Measurements from ENCODE around the gene CEMIP. TPM values are rescaled to one million over a fixed set of nuclear protein-coding genes. Genes with fewer than 3 reads are reported as not detected.

The CEMIP gene
- polyA plus RNA-seq, 3 donors, result not detected

DNA sequence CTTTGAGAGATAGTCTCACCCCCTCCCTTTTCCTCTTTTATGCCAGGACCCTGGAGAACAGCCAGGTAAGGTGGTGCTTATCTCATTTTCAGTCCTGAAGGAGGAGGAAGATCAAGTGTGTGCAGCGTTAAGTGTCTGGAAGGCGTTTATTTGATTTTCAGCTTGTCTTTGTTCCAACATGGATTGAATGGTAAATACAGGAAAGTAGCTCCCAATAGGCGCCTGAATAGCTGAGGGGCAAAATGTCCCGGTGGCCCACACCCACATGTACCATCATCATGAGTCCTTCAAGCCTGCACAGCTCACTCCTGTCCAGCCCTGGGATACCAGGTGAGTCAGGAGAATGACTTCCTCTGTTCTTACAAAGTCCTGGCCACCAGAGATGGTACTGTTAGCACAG is 73.5 kb downstream of the CEMIP start:
- Histone ChIP-seq H3K27me3 (ENCODE audit: control insufficient read depth in 2 of 2, insufficient read depth in 2 of 2, low read length in 2 of 2) (no peaks in the 10 kb centered on the region), H2AFZ (ENCODE audit: insufficient read depth, low read depth, low read length, poor library complexity, severe bottlenecking) (no peak overlapping the region), H3K79me2 (ENCODE audit: insufficient read depth, low read length) (no peaks in the 10 kb centered on the region), H3K9me3 (replicated peaks in 1 of 2; ENCODE audit: control insufficient read depth in 1 of 2, insufficient read depth in 1 of 2, low read length in 2 of 2) (no peaks in the 10 kb centered on the region), H3K4me1 (ENCODE audit: control insufficient read depth in 1 of 2, insufficient read depth in 2 of 2, low read length in 2 of 2) (no peaks in the 10 kb centered on the region), H3K27ac (ENCODE audit: low read depth in 1 of 2, low read length in 2 of 2) (no peak overlapping the region), H3K9ac (ENCODE audit: insufficient read depth, low read length, poor library complexity, severe bottlenecking) (no peak overlapping the region), H3K4me3 (replicated peaks in 1 of 3; ENCODE audit: low read depth in 2 of 3, low read length in 3 of 3) (no peak overlapping the region), H4K20me1 (ENCODE audit: insufficient read depth, low read length) (no peaks in the 10 kb centered on the region), H3K36me3 (replicated peaks in 1 of 2; ENCODE audit: control insufficient read depth in 1 of 2, insufficient read depth in 2 of 2, low read length in 2 of 2) (no peaks in the 10 kb centered on the region), H3K4me2 (replicated peaks; ENCODE audit: extremely low read depth, low read length, poor library complexity, severe bottlenecking) (no peak overlapping the region)
- Mint-ChIP-seq H3K9me3 (peaks cover 0 to 4% (median 0%) of the 10 kb centered on the region in 7 donors), H3K36me3 (no peaks in the 10 kb centered on the region), H3K27me3 (ENCODE audit: low read depth in 3 of 3) (peaks cover under 1 to 14% (median 8%) of the 10 kb centered on the region in 3 donors), H3K4me3 (no peak overlapping the region), H3K27ac (no peak overlapping the region), H3K4me1 (peaks cover 6% of the 10 kb centered on the region)
- intact Hi-C loops (cut with micrococcal nuclease), result no loop called here
- no CpG with 5 or more reads among the region's 4 CpGs for WGBS (ENCODE audit: insufficient coverage)
- TF ChIP-seq, protein P1, sequence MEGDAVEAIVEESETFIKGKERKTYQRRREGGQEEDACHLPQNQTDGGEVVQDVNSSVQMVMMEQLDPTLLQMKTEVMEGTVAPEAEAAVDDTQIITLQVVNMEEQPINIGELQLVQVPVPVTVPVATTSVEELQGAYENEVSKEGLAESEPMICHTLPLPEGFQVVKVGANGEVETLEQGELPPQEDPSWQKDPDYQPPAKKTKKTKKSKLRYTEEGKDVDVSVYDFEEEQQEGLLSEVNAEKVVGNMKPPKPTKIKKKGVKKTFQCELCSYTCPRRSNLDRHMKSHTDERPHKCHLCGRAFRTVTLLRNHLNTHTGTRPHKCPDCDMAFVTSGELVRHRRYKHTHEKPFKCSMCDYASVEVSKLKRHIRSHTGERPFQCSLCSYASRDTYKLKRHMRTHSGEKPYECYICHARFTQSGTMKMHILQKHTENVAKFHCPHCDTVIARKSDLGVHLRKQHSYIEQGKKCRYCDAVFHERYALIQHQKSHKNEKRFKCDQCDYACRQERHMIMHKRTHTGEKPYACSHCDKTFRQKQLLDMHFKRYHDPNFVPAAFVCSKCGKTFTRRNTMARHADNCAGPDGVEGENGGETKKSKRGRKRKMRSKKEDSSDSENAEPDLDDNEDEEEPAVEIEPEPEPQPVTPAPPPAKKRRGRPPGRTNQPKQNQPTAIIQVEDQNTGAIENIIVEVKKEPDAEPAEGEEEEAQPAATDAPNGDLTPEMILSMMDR (IDR thresholded peaks at IDR 0.05), result no peak
- DNase-seq, result no peak

DNA sequence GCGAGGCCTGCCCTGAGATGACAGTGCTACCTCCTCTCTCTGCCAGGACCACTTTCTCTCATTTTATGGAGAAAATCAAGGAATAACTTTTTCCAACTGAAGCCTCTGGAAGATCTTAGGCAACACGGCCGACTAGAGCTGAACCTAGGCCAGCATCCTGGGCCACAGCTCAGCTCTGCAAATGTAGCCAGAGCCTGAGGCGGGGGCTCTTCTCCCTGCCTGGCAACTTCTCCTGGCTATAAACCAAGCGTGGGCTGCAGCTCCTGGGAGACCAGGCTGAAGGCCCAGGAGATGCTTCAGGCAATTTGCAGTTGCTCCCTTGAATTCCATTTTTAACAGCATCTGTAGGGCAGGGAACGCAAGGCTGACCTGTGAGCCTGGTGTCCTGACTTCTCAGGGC is 74.9 kb downstream of the CEMIP start:
- no peak overlapping the region for H3K9ac ChIP-seq (ENCODE audit: insufficient read depth, low read length, poor library complexity, severe bottlenecking)
- H4K20me1 ChIP-seq (ENCODE audit: insufficient read depth, low read length), result no peaks in the 10 kb centered on the region
- WGBS (ENCODE audit: insufficient coverage), result 92% methylated on average over 6 of the region's 6 CpGs
- DNase-seq, result no peak
- H3K4me2 ChIP-seq (replicated peaks; ENCODE audit: extremely low read depth, low read length, poor library complexity, severe bottlenecking), result no peak overlapping the region
- peaks cover 6% of the 10 kb centered on the region for H3K4me1 Mint-ChIP-seq
- no peaks in the 10 kb centered on the region for H3K4me1 ChIP-seq (ENCODE audit: control insufficient read depth in 1 of 2, insufficient read depth in 2 of 2, low read length in 2 of 2)
- TF ChIP-seq, protein P1 (IDR thresholded peaks at IDR 0.05), result no peak
- H3K36me3 ChIP-seq (replicated peaks in 1 of 2; ENCODE audit: control insufficient read depth in 1 of 2, insufficient read depth in 2 of 2, low read length in 2 of 2), result no peaks in the 10 kb centered on the region
- no peak overlapping the region for H2AFZ ChIP-seq (ENCODE audit: insufficient read depth, low read depth, low read length, poor library complexity, severe bottlenecking)
- H3K27me3 Mint-ChIP-seq (ENCODE audit: low read depth in 3 of 3), result peaks cover 2 to 15% (median 9%) of the 10 kb centered on the region in 3 donors
- no peaks in the 10 kb centered on the region for H3K36me3 Mint-ChIP-seq
- intact Hi-C loops (cut with micrococcal nuclease), result no loop called here
- no peak overlapping the region for H3K4me3 Mint-ChIP-seq
- H3K9me3 Mint-ChIP-seq, result no peaks in the 10 kb centered on the region
- no peaks in the 10 kb centered on the region for H3K9me3 ChIP-seq (replicated peaks in 1 of 2; ENCODE audit: control insufficient read depth in 1 of 2, insufficient read depth in 1 of 2, low read length in 2 of 2)
- no peaks in the 10 kb centered on the region for H3K27me3 ChIP-seq (ENCODE audit: control insufficient read depth in 2 of 2, insufficient read depth in 2 of 2, low read length in 2 of 2)
- H3K79me2 ChIP-seq (ENCODE audit: insufficient read depth, low read length), result no peaks in the 10 kb centered on the region
- H3K27ac ChIP-seq (ENCODE audit: low read depth in 1 of 2, low read length in 2 of 2), result no peak overlapping the region
- no peak overlapping the region for H3K27ac Mint-ChIP-seq
- no peak overlapping the region for H3K4me3 ChIP-seq (replicated peaks in 1 of 3; ENCODE audit: low read depth in 2 of 3, low read length in 3 of 3)
